ENCODE results near the gene BTK.
"Not testable (repeated sequence)": the region's sequence is repeated elsewhere in the genome, so short reads cannot be mapped to it uniquely, and the experiment has no call there.

The BTK gene

GRCh38 chrX:101334310-101334709 is 51.7 kb downstream of the BTK start:
- DNase-seq = not testable (repeated sequence)

DNA sequence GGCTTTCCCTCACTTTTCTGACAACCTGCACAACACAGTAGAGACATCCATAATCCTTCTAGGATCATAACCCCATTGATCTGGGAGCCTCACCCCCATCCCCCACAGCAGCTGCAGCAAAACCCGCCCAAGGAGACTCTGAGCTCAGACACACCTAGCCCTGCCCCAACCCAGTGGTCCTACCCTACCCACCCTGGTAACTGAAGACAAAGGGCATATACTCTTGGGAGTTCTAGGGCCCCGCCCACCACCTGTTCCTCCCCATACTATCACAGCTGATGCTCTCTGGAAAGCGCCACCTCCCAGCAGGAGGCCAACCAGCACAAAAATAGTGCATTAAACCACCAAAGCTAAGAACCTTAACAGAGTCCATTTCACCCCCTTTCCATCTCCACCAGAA is 59.4 kb downstream of the BTK start:
- DNase-seq = not testable (repeated sequence)

DNA sequence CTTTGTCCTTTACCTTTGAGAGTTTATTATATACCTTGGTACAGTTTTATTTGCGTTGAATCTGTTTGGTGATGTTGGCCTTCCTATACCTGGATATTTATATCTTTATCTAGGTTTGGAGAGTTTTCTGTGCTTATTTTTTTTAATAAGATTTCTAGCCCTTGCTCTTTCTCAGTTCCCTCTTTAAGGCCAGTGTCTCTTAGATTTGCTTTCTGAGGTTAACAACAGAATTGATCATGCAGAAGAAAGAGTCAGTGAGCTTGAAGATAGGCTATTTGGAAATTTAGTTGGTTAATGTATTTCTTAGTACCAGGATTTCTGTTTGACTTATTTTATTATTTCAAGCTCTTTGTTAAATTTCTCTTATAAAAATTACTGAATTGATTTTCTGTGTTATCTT is 82.2 kb downstream of the BTK start:
- DNase-seq = no peak
